Measurements from ENCODE around the gene TUBA1B. TPM values are rescaled to one million over a fixed set of nuclear protein-coding genes. Genes with fewer than 3 reads are reported as not detected.

TUBA1B gene
- total and polyA plus RNA-seq, 2 of the 8 experiments (the other 6 are each of a cell fraction or from before 2014, with no cell fraction given) = 2,092 to 6,837 TPM

DNA sequence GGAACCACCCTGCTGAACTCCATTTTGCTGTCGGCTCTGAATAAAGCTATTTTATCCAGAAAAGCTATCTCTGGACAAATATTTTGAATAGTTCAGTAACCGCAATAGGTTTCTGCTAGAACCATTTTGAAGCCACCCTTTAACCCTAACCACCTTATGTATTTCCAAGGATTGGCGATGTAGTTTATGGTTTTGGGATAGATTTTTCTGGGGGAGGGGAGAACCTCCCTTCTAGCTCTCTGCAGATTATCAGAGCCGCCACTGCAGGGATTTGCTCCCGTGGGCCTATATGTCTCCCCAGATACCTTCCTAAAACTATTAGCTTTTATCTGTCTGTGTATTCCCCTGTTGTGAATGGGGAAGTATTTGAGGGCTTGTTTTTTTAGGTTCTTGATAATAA is 1.8 kb upstream of the TUBA1B start (continued):
- TF ChIP-seq RBBP5 (IDR thresholded peaks at IDR 0.05; ENCODE audit: borderline replicate concordance, low read depth, low read length) = no peak
